A673 (cell line): ENCODE measurements around the gene NCKAP5.

Source experiments
- EZH2 ChIP-seq: fragments of 200-600 bp; sonication (generic); IDR thresholded peaks from 2 replicates; pipeline ENCODE4 v1.6.1; 2017; ENCODE audit warnings: borderline replicate concordance, low read depth, mild to moderate bottlenecking, mixed read lengths, antibody characterized with exemption, low read length; ENCODE audit not compliant: poor library complexity, severe bottlenecking
- TF ChIP-seq, protein P1 (sequence below): fragments of 300-800, 200-600 bp; sonication (generic); conservative IDR thresholded peaks from 2 replicates; pipeline ENCODE4 v1.5.1; 2017; ENCODE audit warnings: low read depth, mild to moderate bottlenecking, antibody characterized with exemption, low read length, moderate library complexity, mixed read lengths

DNA sequence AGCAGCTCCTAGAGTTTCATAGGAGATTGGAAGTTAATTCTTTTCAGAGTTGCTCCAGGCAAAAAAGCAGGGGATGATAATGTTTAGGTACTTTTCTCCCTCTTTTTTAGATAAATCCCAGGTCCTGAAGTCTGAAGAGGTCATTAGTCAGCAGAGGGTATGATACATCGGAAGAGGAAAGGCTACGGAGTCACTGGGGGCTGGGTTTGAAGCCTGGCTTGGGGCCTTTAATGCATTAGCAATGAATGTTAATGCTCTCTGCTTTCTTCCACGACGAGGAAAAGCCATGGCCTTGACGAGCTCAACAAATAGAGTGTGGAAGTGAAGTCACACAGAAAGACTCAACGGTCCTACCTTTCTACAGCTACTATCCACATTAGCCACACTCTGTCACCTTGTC is 235.1 kb downstream of the NCKAP5 start:
- TF ChIP-seq, protein P1, sequence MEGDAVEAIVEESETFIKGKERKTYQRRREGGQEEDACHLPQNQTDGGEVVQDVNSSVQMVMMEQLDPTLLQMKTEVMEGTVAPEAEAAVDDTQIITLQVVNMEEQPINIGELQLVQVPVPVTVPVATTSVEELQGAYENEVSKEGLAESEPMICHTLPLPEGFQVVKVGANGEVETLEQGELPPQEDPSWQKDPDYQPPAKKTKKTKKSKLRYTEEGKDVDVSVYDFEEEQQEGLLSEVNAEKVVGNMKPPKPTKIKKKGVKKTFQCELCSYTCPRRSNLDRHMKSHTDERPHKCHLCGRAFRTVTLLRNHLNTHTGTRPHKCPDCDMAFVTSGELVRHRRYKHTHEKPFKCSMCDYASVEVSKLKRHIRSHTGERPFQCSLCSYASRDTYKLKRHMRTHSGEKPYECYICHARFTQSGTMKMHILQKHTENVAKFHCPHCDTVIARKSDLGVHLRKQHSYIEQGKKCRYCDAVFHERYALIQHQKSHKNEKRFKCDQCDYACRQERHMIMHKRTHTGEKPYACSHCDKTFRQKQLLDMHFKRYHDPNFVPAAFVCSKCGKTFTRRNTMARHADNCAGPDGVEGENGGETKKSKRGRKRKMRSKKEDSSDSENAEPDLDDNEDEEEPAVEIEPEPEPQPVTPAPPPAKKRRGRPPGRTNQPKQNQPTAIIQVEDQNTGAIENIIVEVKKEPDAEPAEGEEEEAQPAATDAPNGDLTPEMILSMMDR: no peak
- TF ChIP-seq EZH2: no peak
